HepG2 (cell line): Measurements from ENCODE around the gene TNFRSF11A. TPM values are rescaled to one million over a fixed set of nuclear protein-coding genes. Genes with fewer than 3 reads are reported as not detected.

Experiments used
- AGO1 ChIP-seq: fragments of 200-400 bp; formaldehyde crosslinking; IDR thresholded peaks from 2 replicates; pipeline ENCODE4 v1.6.1; 2017; ENCODE audit warnings: mild to moderate bottlenecking, low read depth, low read length, moderate library complexity; ENCODE audit not compliant: poor library complexity, severe bottlenecking
- BHLHE40 ChIP-seq: IDR thresholded peaks from 2 replicates; pipeline ENCODE4 v1.6.1; 2011; ENCODE audit warnings: low read length, improper control_type of control experiment
- CBFB ChIP-seq: sonication (generic); formaldehyde crosslinking; IDR thresholded peaks from 2 replicates; pipeline ENCODE4 v1.4.0; 2020; ENCODE audit warnings: missing genetic modification reagents
- CBX1 ChIP-seq: IDR thresholded peaks from one replicate; pipeline ENCODE4 v1.6.1; 2016; ENCODE audit warnings: antibody characterized with exemption, low read depth
- CSRNP1 ChIP-seq: sonication (generic); formaldehyde crosslinking; IDR thresholded peaks from 2 replicates; pipeline ENCODE4 v1.8.1; 2023; ENCODE audit warnings: mild to moderate bottlenecking, missing genetic modification reagents
- MIXL1 ChIP-seq: IDR thresholded peaks from 2 replicates; pipeline ENCODE4 v1.6.1; 2016
- NR2F6 ChIP-seq, 2 experiments: IDR thresholded peaks; 2 replicates each; pipeline ENCODE4 v1.6.1; 2016; ENCODE audit warnings: antibody characterized with exemption in 1 of 2, mild to moderate bottlenecking in 1 of 2
- RNF2 ChIP-seq: fragments of 450-650 bp; conservative IDR thresholded peaks from 2 replicates; pipeline ENCODE4 v1.6.1; 2016; ENCODE audit warnings: low read depth
- ZGPAT ChIP-seq: IDR thresholded peaks from 2 replicates; pipeline ENCODE4 v1.6.1; 2016; ENCODE audit warnings: mild to moderate bottlenecking
- ZMYM2 ChIP-seq: sonication (generic); formaldehyde crosslinking; IDR thresholded peaks from 2 replicates; pipeline ENCODE4 v1.8.0; 2022; ENCODE audit warnings: mild to moderate bottlenecking, missing genetic modification reagents
- ZNF10 ChIP-seq: sonication (generic); formaldehyde crosslinking; IDR thresholded peaks from 2 replicates; pipeline ENCODE4 v1.4.0; 2020; ENCODE audit warnings: mild to moderate bottlenecking, low read depth, missing genetic modification reagents, borderline replicate concordance
- ZNF337 ChIP-seq: sonication (generic); formaldehyde crosslinking; IDR thresholded peaks from 2 replicates; pipeline ENCODE4 v1.5.1; 2020; ENCODE audit warnings: missing genetic modification reagents, low read depth, mild to moderate bottlenecking, borderline replicate concordance
- ZNF564 ChIP-seq: sonication (generic); formaldehyde crosslinking; IDR thresholded peaks from 2 replicates; pipeline ENCODE4 v1.8.1; 2023; ENCODE audit warnings: mild to moderate bottlenecking, missing genetic modification reagents
- ZNF609 ChIP-seq: sonication (generic); formaldehyde crosslinking; IDR thresholded peaks from 2 replicates; pipeline ENCODE4 v1.4.0; 2020; ENCODE audit warnings: mild to moderate bottlenecking, missing genetic modification reagents, borderline replicate concordance
- ZNF646 ChIP-seq: sonication (generic); formaldehyde crosslinking; IDR thresholded peaks from 2 replicates; pipeline ENCODE4 v1.9.0; 2021; ENCODE audit warnings: mild to moderate bottlenecking, missing genetic modification reagents
- polyA plus RNA-seq, 8 experiments: library from polyadenylated mRNA; depleted of rRNA in 3 of 8; stranded (reverse) in 7 of 8; unstranded in 1 of 8; fragments of >200 nt; fragmentation: Illumina TruSeq in 4 of 8; extraction: Trizol in 4 of 8; gene quantifications; 2 replicates each; pipeline versions ENCODE4 v1.2.1 to v1.2.3, GENCODE V29; 2011 to 2016; ENCODE audit warnings: low read depth in 4 of 8, missing spikeins in 1 of 8, mixed read lengths in 1 of 8; ENCODE audit not compliant: insufficient read depth in 1 of 8
- total RNA-seq, 5 experiments: library from RNA; depleted of rRNA; stranded (reverse); fragments of >200 nt; fragmentation: Illumina TruSeq; extraction: Trizol; gene quantifications; 2 replicates each; pipeline ENCODE4 v1.2.3, GENCODE V29; 2016; ENCODE audit warnings: low read depth in 1 of 5

TNFRSF11A gene
- total and polyA plus RNA-seq, 2 of the 13 experiments (the other 11 are each of a cell fraction or from before 2014, with no cell fraction given): 4.6 to 6.4 TPM

GRCh38 chr18:62420151-62420512, 95.0 kb downstream of the TNFRSF11A start (continued):
- peak; percentile 35; the same call in 1 of the 2 replicates for TF ChIP-seq ZGPAT (CRISPR knock-in tag)
- no peak for TF ChIP-seq BHLHE40
- no peak for TF ChIP-seq NR2F6 (IDR thresholded peaks at IDR 0.05)
- TF ChIP-seq NR2F6 (CRISPR knock-in tag; IDR thresholded peaks at IDR 0.05): no peak
- no peak for TF ChIP-seq CBFB (CRISPR knock-in tag)
- no peak for TF ChIP-seq CBX1
- TF ChIP-seq ZNF10: no peak
- TF ChIP-seq CSRNP1: no peak
- no peak for TF ChIP-seq RNF2
- TF ChIP-seq ZNF337 (CRISPR knock-in tag): no peak
- no peak for TF ChIP-seq AGO1
- peak; percentile 31; the same call in 1 of the 2 replicates for TF ChIP-seq MIXL1 (CRISPR knock-in tag)
- no peak for TF ChIP-seq ZNF646 (CRISPR knock-in tag)
- no peak for TF ChIP-seq ZMYM2 (CRISPR knock-in tag)
- no peak for TF ChIP-seq ZNF564 (CRISPR knock-in tag)
- TF ChIP-seq ZNF609 (CRISPR knock-in tag): no peak
